HUES48 (cell line): Measurements from ENCODE around the gene TDRD10.
"Not testable (repeated sequence)": the region's sequence is repeated elsewhere in the genome, so short reads cannot be mapped to it uniquely, and the experiment has no call there.

Source experiments
- H3K27ac ChIP-seq: one replicate; pipeline ENCODE4 v1.7.0; 2013; ENCODE audit warnings: low read depth, low read length, inconsistent platforms
- H3K27me3 ChIP-seq: 2 replicates; pipeline ENCODE4 v1.6.1; 2013; ENCODE audit warnings: mild to moderate bottlenecking, low read length; ENCODE audit not compliant: control insufficient read depth, insufficient read depth
- H3K36me3 ChIP-seq: 2 replicates; pipeline ENCODE4 v1.6.1; 2013; ENCODE audit warnings: low read length; ENCODE audit not compliant: control insufficient read depth, insufficient read depth
- H3K4me1 ChIP-seq: 2 replicates; pipeline ENCODE4 v1.6.1; 2013; ENCODE audit warnings: mild to moderate bottlenecking, low read length; ENCODE audit not compliant: control insufficient read depth, insufficient read depth
- H3K4me3 ChIP-seq: 2 replicates; pipeline ENCODE4 v1.5.1; 2013; ENCODE audit warnings: mild to moderate bottlenecking, low read depth, low read length
- H3K9ac ChIP-seq: 2 replicates; pipeline ENCODE4 v1.6.1; 2013; ENCODE audit warnings: mild to moderate bottlenecking, low read depth, low read length, moderate library complexity
- H3K9me3 ChIP-seq: 2 replicates; pipeline ENCODE4 v1.6.1; 2013; ENCODE audit warnings: low read length; ENCODE audit not compliant: control insufficient read depth, insufficient read depth

The TDRD10 gene

DNA sequence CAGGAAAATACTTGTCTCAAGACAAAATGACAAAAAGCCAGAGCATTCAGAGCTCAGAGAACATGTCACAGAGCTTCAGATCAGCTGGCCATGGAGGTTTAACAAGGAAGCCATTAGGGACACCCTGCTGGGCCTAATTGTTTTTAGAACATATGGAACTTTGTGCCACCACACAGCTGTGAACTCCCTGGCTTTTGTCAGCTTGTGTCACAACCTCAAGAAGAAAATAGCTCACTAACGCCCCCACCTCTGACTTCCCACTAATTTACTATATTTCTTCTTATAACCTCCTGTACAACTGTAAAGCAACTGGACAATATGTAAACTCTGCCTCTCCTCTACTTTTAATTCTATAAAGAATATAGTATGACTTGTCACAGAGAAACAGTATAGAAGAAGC lies 21.0 kb upstream of the TDRD10 start:
- no peaks in the 10 kb centered on the region for H3K9me3 ChIP-seq
- H3K9ac ChIP-seq, result no peak overlapping the region
- H3K4me1 ChIP-seq, result peaks cover 14% of the 10 kb centered on the region
- no peaks in the 10 kb centered on the region for H3K27me3 ChIP-seq
- H3K4me3 ChIP-seq, result no peak overlapping the region
- H3K36me3 ChIP-seq, result no peaks in the 10 kb centered on the region
- H3K27ac ChIP-seq, result no peak overlapping the region

DNA sequence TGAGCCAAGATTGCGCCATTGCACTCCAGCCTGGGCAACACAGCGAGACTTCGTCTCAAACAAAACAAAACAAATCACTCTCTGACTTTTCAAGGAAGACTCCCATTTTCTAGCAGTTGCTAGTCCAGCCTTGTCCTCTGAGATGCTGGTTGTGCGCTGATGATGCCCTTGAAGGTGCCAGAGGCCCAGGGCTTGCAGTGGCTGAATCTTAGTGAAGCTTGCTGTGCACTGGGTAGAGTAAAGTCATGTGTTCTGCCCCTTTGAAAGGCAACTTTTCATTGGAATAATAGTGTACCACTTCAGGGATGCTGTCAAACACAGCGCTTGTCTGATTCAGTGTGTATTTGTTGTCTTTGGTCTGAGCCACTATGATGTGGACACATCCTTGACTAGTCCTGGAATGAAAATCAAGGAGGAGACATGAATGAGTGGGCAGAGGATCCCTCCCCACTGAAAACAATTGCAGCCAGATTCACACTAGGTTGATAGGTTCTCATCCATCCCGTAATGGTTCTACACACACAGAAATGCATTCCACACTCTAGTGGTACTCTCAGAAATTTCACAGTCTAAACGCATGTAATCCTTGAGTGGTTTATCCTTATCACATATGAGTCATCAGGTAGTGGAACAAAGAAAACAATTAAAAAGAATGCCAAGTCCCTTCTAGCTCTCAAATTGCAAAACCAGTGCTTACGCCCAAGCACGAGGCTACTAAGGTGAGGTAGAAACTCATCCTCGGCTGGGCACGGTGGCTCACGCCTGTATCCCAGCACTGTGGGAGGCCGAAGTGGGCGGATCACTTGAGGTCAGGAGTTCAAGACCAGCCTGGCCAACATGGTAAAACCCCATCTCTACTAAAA lies 17.8 kb upstream of the TDRD10 start:
- Histone ChIP-seq H3K9me3 (no peaks in the 10 kb centered on the region), H3K9ac (no peak overlapping the region), H3K4me1 (peaks cover under 1% of the 10 kb centered on the region; the same call in 1 of the 2 replicates), H3K4me3 (no peak overlapping the region), H3K27ac (no peak overlapping the region), H3K36me3 (no peaks in the 10 kb centered on the region), H3K27me3 (no peaks in the 10 kb centered on the region)

DNA sequence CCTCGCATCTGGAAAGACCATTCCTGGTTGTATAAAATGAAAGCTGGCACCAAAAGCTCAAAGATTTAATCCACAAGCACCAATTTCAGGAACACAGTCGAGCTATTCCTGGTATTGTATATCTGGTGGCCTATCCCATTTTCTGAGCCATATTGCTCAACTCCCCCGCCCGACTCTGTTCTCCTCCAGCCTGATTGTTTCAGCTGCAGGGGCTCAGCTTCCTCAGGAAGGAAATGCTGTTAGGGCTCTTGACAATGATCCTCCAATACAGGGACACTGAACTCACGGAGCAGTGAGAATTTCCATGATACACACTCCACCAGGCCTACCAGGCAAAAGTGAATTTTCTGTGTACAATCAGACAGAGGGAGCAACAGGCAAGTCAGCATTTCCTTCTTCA lies 16.9 kb upstream of the TDRD10 start:
- Histone ChIP-seq H3K4me3 (no peak overlapping the region), H3K4me1 (no peaks in the 10 kb centered on the region), H3K27ac (no peak overlapping the region), H3K27me3 (no peaks in the 10 kb centered on the region), H3K36me3 (no peaks in the 10 kb centered on the region), H3K9ac (no peak overlapping the region), H3K9me3 (no peaks in the 10 kb centered on the region)

DNA sequence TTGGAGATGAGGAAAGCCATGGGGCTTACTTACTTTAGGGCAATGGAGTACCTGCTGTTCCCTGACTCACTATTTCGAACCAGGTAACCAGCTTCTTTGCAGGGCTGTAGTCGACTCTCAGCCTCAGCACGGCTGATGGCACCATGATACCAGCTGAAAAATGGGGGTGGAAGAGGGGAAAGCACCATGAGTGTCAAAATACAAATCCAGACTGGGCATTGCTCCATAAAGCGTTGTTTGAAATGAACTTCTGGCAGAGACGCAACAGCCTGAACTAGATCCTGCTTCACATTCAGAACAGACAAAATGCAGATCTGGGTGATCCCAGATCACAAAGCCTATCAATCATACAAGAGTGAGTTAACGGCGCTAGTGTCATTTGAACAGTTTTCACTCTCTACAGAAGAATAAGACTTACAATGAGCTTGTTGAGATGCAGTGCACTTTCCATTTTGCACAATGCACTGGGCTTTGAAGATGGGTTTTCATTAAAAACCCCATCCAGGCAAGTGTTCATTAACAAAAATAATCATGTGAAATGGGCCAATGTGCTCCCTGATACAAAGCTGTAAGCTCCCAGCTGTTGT lies 16.0 kb upstream of the TDRD10 start:
- Histone ChIP-seq H3K27me3 (no peaks in the 10 kb centered on the region), H3K9ac (no peak overlapping the region), H3K27ac (no peak overlapping the region), H3K36me3 (no peaks in the 10 kb centered on the region), H3K9me3 (no peaks in the 10 kb centered on the region), H3K4me1 (no peaks in the 10 kb centered on the region), H3K4me3 (no peak overlapping the region)

DNA sequence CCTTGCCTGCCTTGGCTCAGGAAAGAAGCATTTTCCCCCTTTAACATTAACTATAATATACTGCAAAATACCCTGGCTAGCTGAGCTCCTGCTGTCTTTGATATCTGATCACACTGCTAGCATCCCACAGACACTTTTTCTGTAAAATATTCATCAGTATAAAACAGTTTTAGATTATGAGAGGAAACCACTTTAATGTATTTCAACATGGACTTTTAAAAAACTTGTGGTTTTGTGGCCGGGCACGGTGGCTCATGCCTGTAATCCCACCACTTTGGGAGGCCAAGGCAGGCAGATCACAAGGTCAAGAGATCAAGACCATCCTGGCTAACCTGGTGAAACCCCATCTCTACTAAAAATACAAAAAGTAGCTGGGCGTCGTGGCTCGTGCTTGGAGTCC lies 15.3 kb upstream of the TDRD10 start:
- not testable (repeated sequence) for H3K27me3 ChIP-seq, H3K36me3 ChIP-seq, H3K4me1 ChIP-seq, H3K9ac ChIP-seq, H3K4me3 ChIP-seq, H3K27ac ChIP-seq, H3K9me3 ChIP-seq

DNA sequence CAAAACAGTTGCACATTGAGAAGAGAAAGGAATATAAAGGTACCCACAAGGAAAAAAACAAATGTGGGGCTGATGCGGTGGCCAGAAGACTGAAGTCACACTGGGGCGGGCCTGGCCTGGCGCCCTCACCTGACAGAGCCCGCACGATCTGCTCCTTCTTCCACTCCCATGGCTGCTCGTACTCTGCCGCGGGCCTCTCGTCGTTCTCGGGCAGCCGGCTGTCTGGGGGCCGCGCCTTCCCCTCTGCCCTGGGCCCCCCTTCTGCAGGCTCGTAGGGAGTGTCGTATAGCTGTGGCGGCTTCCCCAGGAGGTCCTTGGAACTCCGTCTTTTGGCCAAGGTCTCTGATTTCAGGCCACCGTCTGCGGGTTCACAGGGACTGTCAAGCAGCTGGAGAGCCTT lies 13.1 kb upstream of the TDRD10 start:
- no peaks in the 10 kb centered on the region for H3K36me3 ChIP-seq
- no peaks in the 10 kb centered on the region for H3K27me3 ChIP-seq
- H3K27ac ChIP-seq, result no peak overlapping the region
- no peaks in the 10 kb centered on the region for H3K4me1 ChIP-seq
- no peak overlapping the region for H3K9ac ChIP-seq
- no peaks in the 10 kb centered on the region for H3K9me3 ChIP-seq
- H3K4me3 ChIP-seq, result no peak overlapping the region

DNA sequence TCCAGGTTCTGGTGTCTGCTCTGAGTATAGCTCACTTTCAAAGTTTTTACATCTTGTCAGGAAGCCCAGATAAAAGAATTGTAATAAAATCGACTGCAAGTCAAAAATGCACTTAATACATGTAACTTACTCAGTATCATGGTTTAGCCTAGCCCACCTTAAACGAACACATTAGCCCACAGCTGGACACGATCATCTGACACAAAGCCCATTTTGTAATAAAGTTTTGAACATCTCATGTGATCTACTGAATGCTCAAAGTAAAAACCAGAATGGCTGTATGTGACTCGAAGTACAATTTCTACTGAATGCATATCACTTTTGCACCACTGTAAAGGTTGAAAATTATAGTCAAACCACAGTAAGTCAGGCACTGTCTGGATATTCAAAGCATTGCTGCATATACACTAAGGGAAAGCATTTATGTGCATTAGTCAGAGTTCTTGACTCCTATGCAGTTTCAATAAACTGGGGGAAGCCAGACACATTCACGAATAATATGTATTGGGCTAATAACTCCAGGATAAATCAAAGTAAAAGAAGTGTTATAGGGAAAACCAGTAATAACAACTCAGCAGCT lies 12.2 kb upstream of the TDRD10 start:
- Histone ChIP-seq H3K27ac (no peak overlapping the region), H3K9ac (no peak overlapping the region), H3K4me1 (no peaks in the 10 kb centered on the region), H3K27me3 (no peaks in the 10 kb centered on the region), H3K4me3 (no peak overlapping the region), H3K36me3 (no peaks in the 10 kb centered on the region), H3K9me3 (no peaks in the 10 kb centered on the region)

DNA sequence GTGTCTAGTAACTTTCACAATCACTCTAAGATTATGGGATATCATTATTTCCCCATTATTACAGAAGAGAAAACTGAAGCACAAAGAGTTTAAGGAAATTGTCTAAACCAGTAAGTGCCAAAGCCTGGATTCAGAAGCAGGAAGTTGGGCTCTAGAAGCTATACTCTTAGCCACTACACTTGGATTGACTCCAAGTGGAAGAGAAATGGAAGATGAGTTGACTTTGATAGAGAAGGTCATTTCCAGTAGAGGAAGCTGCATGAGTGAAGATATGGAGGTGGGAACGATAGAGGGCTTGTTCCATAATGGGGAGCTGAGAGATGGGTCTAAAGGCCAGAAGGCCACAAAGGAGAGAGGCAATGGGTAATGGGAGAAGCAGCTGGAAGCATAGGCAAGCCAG lies 11.7 kb upstream of the TDRD10 start:
- no peaks in the 10 kb centered on the region for H3K27me3 ChIP-seq
- H3K4me3 ChIP-seq, result no peak overlapping the region
- no peaks in the 10 kb centered on the region for H3K4me1 ChIP-seq
- H3K36me3 ChIP-seq, result no peaks in the 10 kb centered on the region
- no peaks in the 10 kb centered on the region for H3K9me3 ChIP-seq
- H3K27ac ChIP-seq, result no peak overlapping the region
- no peak overlapping the region for H3K9ac ChIP-seq

DNA sequence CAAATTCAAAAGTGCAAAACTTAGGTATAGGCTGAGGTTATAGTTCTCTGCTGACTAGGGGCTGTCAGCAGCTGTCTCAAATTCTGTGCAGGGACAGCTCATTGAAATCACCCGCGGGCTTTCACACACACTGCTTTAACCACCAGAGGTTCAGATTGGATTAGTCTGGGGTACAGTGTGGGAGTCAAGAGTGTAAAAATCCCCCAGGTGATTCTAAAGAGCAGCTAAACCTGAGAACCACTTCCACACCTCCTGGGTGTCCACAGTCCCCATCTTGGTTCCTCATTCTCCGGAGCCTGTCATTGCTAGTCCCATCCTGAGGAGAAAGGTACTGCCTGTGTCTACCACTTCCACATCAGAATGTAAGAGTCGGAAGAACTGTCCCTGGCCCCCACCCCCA lies 9.9 kb upstream of the TDRD10 start:
- Histone ChIP-seq H3K36me3 (no peaks in the 10 kb centered on the region), H3K27me3 (no peaks in the 10 kb centered on the region), H3K4me1 (no peaks in the 10 kb centered on the region), H3K9ac (no peak overlapping the region), H3K27ac (no peak overlapping the region), H3K9me3 (no peaks in the 10 kb centered on the region), H3K4me3 (no peak overlapping the region)

DNA sequence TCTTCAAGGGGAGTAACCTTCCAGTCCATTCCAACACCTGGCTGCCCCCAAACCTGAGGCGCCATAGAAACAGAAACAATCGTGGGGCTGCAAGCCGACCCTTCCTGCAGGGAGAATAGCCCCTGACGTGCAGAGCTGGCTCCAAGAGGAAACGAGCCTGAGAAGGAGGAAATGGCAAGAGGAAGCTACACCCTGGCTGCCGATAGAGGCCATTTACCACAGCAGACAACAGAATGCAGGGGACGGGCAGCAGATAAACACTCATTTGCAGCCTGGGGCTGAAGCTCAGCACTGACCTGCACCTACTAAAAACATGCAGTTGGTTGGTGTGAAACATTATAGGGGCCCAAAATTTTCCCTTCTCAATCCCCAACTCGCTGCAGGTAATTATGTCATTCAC lies 8.7 kb upstream of the TDRD10 start:
- Histone ChIP-seq H3K4me3 (no peak overlapping the region), H3K9ac (no peak overlapping the region), H3K27ac (no peak overlapping the region), H3K36me3 (no peaks in the 10 kb centered on the region), H3K27me3 (no peaks in the 10 kb centered on the region), H3K4me1 (no peaks in the 10 kb centered on the region), H3K9me3 (no peaks in the 10 kb centered on the region)

DNA sequence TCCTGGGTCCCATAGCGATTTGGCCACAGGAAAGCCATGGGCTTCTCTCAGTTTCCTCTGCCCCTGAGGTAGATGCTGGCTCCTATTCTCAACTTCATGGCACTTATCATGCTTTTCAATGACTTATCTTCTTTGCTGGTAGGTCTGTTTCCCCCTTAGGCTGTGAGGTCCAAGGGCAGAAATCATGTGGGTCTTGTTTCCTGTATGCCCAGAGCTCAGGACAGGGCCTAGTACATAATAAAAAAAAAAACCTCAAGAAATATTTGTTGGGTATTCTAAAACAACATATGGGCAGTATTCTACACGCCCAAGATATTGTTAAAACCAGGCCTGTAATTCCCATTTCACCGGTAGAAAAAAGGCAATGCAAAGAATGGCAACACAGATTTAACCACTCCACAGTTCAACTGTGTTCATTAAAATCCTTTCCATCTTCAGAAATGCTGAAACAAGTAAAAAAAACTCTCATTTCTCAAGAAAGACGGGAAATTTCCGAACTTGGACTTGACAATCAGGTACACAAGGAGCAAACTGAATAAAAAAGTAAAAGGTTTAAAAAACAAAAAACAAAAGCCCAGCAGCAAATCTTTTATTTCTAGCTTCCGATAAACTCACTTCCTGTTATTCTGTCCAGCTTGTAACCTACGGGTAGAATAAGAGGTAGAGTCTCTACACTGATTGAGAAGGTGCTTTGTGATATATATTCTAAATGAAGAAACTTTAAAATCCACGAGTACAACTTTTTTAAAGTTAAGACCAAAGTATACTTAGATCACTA lies 6.3 kb upstream of the TDRD10 start:
- Histone ChIP-seq H3K9me3 (no peaks in the 10 kb centered on the region), H3K4me1 (no peaks in the 10 kb centered on the region), H3K27me3 (peaks cover 20% of the 10 kb centered on the region), H3K36me3 (no peaks in the 10 kb centered on the region), H3K4me3 (no peak overlapping the region), H3K9ac (no peak overlapping the region), H3K27ac (no peak overlapping the region)
